GM12878 (cell line): Measurements from ENCODE around the gene IQCH. TPM values are rescaled to one million over a fixed set of nuclear protein-coding genes. Genes with fewer than 3 reads are reported as not detected.

ENCODE experiments used
- ATAC-seq: fragments of 200-7000 bp; cut with Tn5 transposase; 3 replicates; pipeline ENCODE4 v1.9.1; 2020; ENCODE audit warnings: mild to moderate bottlenecking, moderate library complexity
- BruUV-seq: library from RNA; stranded (reverse); fragments of 400-500 nt; replicated peaks from 2 replicates; lab custom pipeline; 2021; lab: Mats Ljungman, UMichigan
- CTCF ChIA-PET: fragments of 300-600 bp; sonication (Branson Sonifier 250); formaldehyde crosslinking; extraction: SDS; loops from one replicate; lab custom pipeline; 2021; ENCODE audit warnings: inconsistent platforms; lab: Yijun Ruan, JAX
- POLR2A ChIA-PET: fragments of 350-600 bp; formaldehyde crosslinking; extraction: SDS; loops from one replicate; lab custom pipeline; 2021; ENCODE audit warnings: inconsistent platforms; lab: Charles Lee
- RAD21 ChIA-PET: fragments of 300-600 bp; sonication (Branson Sonifier 250); formaldehyde crosslinking; loops from one replicate; lab custom pipeline; 2023; ENCODE audit warnings: antibody characterized with exemption; ENCODE audit not compliant: unreplicated experiment; lab: Charles Lee
- SMC1A ChIA-PET: fragments of 300-600 bp; sonication (Branson Sonifier 250); formaldehyde crosslinking; loops from one replicate; lab custom pipeline; 2023; ENCODE audit not compliant: unreplicated experiment, uncharacterized antibody; lab: Charles Lee
- DNase-seq: peaks from one replicate; pipeline ENCODE4 v3.0.0-alpha.2; 2011; ENCODE audit warnings: low read depth, low spot score
- FAIRE-seq: peaks from 3 replicates; lab custom pipeline; 2011; peaks lifted over from hg19 to GRCh38; lab: Jason Lieb, UNC
- H2AFZ ChIP-seq: 2 replicates; pipeline ENCODE4 v1.6.0; 2011; ENCODE audit warnings: low read depth, low read length, control low read depth; ENCODE audit not compliant: control insufficient read depth
- H3K27ac ChIP-seq: 2 replicates; pipeline ENCODE4 v1.5.1; 2011; ENCODE audit warnings: control low read depth; ENCODE audit not compliant: control insufficient read depth, insufficient read depth
- H3K27me3 ChIP-seq, 2 experiments: replicated peaks in 1 of 2; 2 replicates each; pipeline versions ENCODE4 v1.6.0 to v1.6.1; 2011; ENCODE audit warnings: low read length in 1 of 2; ENCODE audit not compliant: control insufficient read depth in 2 of 2, insufficient read depth in 2 of 2
- H3K36me3 ChIP-seq, 2 experiments: 2 replicates each; pipeline ENCODE4 v1.5.1; 2011; ENCODE audit warnings: low read length in 1 of 2; ENCODE audit not compliant: control insufficient read depth in 2 of 2, insufficient read depth in 2 of 2
- H3K4me1 ChIP-seq: 2 replicates; pipeline ENCODE4 v1.6.1; 2011; ENCODE audit warnings: mild to moderate bottlenecking, low read length, moderate library complexity, mixed read lengths; ENCODE audit not compliant: control insufficient read depth, insufficient read depth
- H3K4me2 ChIP-seq: 2 replicates; pipeline ENCODE4 v1.6.0; 2011; ENCODE audit warnings: control low read depth; ENCODE audit not compliant: control insufficient read depth, insufficient read depth
- H3K4me3 ChIP-seq: fragments of 200-600 bp; sonication (generic); 2 replicates; pipeline ENCODE4 v1.5.1; 2016
- H3K79me2 ChIP-seq: 2 replicates; pipeline ENCODE4 v1.6.0; 2011; ENCODE audit warnings: low read length; ENCODE audit not compliant: control insufficient read depth, insufficient read depth
- H3K9ac ChIP-seq: 2 replicates; pipeline ENCODE4 v1.8.0; 2011; ENCODE audit warnings: low read length, control low read depth, mixed read lengths; ENCODE audit not compliant: control insufficient read depth, insufficient read depth
- H3K9me3 ChIP-seq: replicated peaks from 3 replicates; pipeline ENCODE4 v1.5.1; 2011; ENCODE audit warnings: mild to moderate bottlenecking, low read length; ENCODE audit not compliant: control insufficient read depth, insufficient read depth
- H4K20me1 ChIP-seq: 2 replicates; pipeline ENCODE4 v1.6.0; 2011; ENCODE audit not compliant: control insufficient read depth, insufficient read depth
- CEBPZ ChIP-seq: fragments of 150-350 bp; IDR thresholded peaks from 2 replicates; pipeline ENCODE4 v1.6.1; 2016; ENCODE audit warnings: low read depth, low read length
- CREM ChIP-seq: IDR thresholded peaks from 2 replicates; pipeline ENCODE4 v1.6.1; 2014; ENCODE audit warnings: antibody characterized with exemption, low read depth
- FOS ChIP-seq: IDR thresholded peaks from 3 replicates; pipeline ENCODE4 v1.6.1; 2011; ENCODE audit warnings: borderline replicate concordance; ENCODE audit not compliant: insufficient read length; ENCODE audit errors: extremely low read depth
- FOXM1 ChIP-seq: IDR thresholded peaks from 2 replicates; pipeline ENCODE4 v1.6.1; 2012; ENCODE audit warnings: low read depth, mild to moderate bottlenecking, inconsistent platforms, low read length, moderate library complexity
- MXI1 ChIP-seq: fragments of 150-350 bp; IDR thresholded peaks from 2 replicates; pipeline ENCODE4 v1.6.1; 2011; ENCODE audit warnings: low read depth, mild to moderate bottlenecking, inconsistent platforms, low read length, improper control_type of control experiment
- RB1 ChIP-seq: fragments of 450-650 bp; formaldehyde crosslinking; IDR thresholded peaks from 2 replicates; pipeline ENCODE4 v1.6.1; 2017; ENCODE audit warnings: mild to moderate bottlenecking, borderline replicate concordance
- TARDBP ChIP-seq: IDR thresholded peaks from 2 replicates; pipeline ENCODE4 v1.6.1; 2016; ENCODE audit warnings: borderline replicate concordance
- WGBS: methylation state at CpG from one replicate; pipeline ENCODE4 v1.1.6; 2016; ENCODE audit warnings: low lambda C conversion rate; ENCODE audit not compliant: insufficient replicate concordance, insufficient coverage; ENCODE audit errors: missing lambda C conversion rate; 5-methylcytosine and 5-hydroxymethylcytosine counted together
- in situ Hi-C: fragments of 300-500 bp; cut with MboI; formaldehyde crosslinking; loops from 9 replicates; pipeline ENCODE4 v1.14.3; 2018; ENCODE audit warnings: mixed read lengths
- intact Hi-C: fragments of 100-400 bp; cut with micrococcal nuclease; formaldehyde crosslinking; loops from one replicate; pipeline ENCODE4 v1.14.2; 2022; ENCODE audit not compliant: unreplicated experiment
- polyA plus RNA-seq, 11 experiments: library from polyadenylated mRNA; depleted of rRNA in 4 of 11; unstranded in 6 of 11; stranded (reverse) in 5 of 11; fragments of >200 nt; fragmentation: Nextera tagmentation in 4 of 11; fragmentation: Illumina TruSeq in 1 of 11; extraction: Ambion mirVana in 4 of 11; extraction: Trizol in 1 of 11; gene quantifications; 1 replicate in 1 of 11; 2 replicates in 10 of 11; pipeline versions ENCODE4 v1.2.1 to v1.2.3, GENCODE V29; 2011 to 2016; ENCODE audit warnings: inconsistent platforms in 2 of 11, missing spikeins in 2 of 11, low read depth in 1 of 11
- total RNA-seq, 4 experiments: library from RNA; depleted of rRNA in 3 of 4; stranded (reverse); fragments of >200 nt in 3 of 4; fragmentation: Illumina TruSeq in 1 of 4; extraction: Trizol in 1 of 4; gene quantifications; 2 replicates each; pipeline versions ENCODE4 v1.2.1 to v1.2.3, GENCODE V29; 2013 to 2021
- TF ChIP-seq, protein P1 (sequence below): fragments of 450-650 bp; IDR thresholded peaks from 2 replicates; pipeline ENCODE4 v1.6.1; 2017; ENCODE audit warnings: borderline replicate concordance
- TF ChIP-seq, protein P2 (sequence below): fragments of 450-650 bp; IDR thresholded peaks from 2 replicates; pipeline ENCODE4 v1.6.1; 2018; ENCODE audit warnings: mild to moderate bottlenecking, low read depth, moderate library complexity; ENCODE audit not compliant: partially characterized antibody

The IQCH gene
- total and polyA plus RNA-seq, 10 of the 15 experiments (the other 5 are each of a cell fraction or from before 2014, with no cell fraction given), result 0.29 to 1.3 (median 0.99) TPM

GRCh38 chr15:67543348-67543718 lies 288.7 kb downstream of the IQCH start:
- H3K4me1 ChIP-seq, result peaks cover 26% of the 10 kb centered on the region
- intact Hi-C loops, result no loop called here
- H3K4me3 ChIP-seq, result peak overlapping the region; percentile 97
- POLR2A ChIA-PET, result no interaction called here
- H4K20me1 ChIP-seq, result no peaks in the 10 kb centered on the region
- DNase-seq (no peak), ATAC-seq (peak; percentile 1; the same call in 2 of the 3 replicates), FAIRE-seq (no peak)
- 76% methylated on average over 7 of the region's 7 CpGs for WGBS
- SMC1A ChIA-PET, result interaction anchor here (1.0 kb wide), 1 partner anchor 21 kb away, joined by 4 read pairs; no protein-coding TSS in a partner anchor
- H3K36me3 ChIP-seq, result no peaks in the 10 kb centered on the region; a peak in 1 of 4 replicates
- H2AFZ ChIP-seq, result no peak overlapping the region; the same call in 1 of the 2 replicates
- peak overlapping the region; percentile 90 for H3K4me2 ChIP-seq
- H3K9me3 ChIP-seq, result no peaks in the 10 kb centered on the region
- H3K9ac ChIP-seq, result peak overlapping the region; percentile 94
- H3K79me2 ChIP-seq, result peaks cover 16% of the 10 kb centered on the region
- in situ Hi-C loops, result loop anchor here (25.0 kb wide), 1 partner anchor 1269 kb away; the partner anchor contains the start of gene ANP32A
- RAD21 ChIA-PET, result no interaction called here
- H3K27ac ChIP-seq, result peak overlapping the region; percentile 91
- no peaks in the 10 kb centered on the region for H3K27me3 ChIP-seq
- no peak for TF ChIP-seq FOS
- TF ChIP-seq, protein P1, sequence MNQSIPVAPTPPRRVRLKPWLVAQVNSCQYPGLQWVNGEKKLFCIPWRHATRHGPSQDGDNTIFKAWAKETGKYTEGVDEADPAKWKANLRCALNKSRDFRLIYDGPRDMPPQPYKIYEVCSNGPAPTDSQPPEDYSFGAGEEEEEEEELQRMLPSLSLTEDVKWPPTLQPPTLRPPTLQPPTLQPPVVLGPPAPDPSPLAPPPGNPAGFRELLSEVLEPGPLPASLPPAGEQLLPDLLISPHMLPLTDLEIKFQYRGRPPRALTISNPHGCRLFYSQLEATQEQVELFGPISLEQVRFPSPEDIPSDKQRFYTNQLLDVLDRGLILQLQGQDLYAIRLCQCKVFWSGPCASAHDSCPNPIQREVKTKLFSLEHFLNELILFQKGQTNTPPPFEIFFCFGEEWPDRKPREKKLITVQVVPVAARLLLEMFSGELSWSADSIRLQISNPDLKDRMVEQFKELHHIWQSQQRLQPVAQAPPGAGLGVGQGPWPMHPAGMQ, result no peak
- no TSS peak for BruUV-seq
- CTCF ChIA-PET, result no interaction called here

DNA sequence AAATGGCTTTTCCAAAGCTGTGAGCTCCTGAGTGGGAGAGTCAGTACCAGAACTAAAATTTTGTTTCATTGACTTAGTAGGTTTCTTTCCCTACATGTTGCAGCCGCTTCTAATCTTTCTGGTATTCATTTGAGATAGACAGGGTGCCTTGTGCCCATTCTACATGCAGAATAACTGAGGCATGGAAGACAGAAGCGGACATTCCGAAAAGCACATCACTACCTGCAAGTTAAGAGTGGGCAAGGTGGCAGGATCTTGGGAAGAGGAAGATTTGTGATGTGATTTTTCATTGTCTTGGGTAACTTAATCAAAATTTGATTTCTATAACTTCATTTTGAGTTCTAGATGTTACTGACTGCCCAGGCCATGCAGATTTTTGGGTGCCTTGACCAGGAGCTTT lies 289.9 kb downstream of the IQCH start:
- ChIA-PET POLR2A (no interaction called here), CTCF (no interaction called here), SMC1A (interaction anchor here (0.7 to 1.4 kb wide), 6 partner anchors 11 to 227 kb away, joined by 3 to 4 read pairs (median 3); no protein-coding TSS in a partner anchor), RAD21 (no interaction called here)
- H2AFZ ChIP-seq, result no peak overlapping the region
- no peak overlapping the region for H3K9ac ChIP-seq
- BruUV-seq, result no TSS peak
- H3K36me3 ChIP-seq, result no peaks in the 10 kb centered on the region; a peak in 1 of 4 replicates
- no peaks in the 10 kb centered on the region for H3K9me3 ChIP-seq
- in situ Hi-C loops, result loop anchor here (25.0 kb wide), 1 partner anchor 1268 kb away; the partner anchor contains the start of gene ANP32A
- WGBS, result 96% methylated on average over 3 of the region's 3 CpGs
- no peak overlapping the region for H3K27ac ChIP-seq
- no peaks in the 10 kb centered on the region for H3K27me3 ChIP-seq
- intact Hi-C loops, result no loop called here
- FAIRE-seq (no peak), DNase-seq (no peak), ATAC-seq (no peak)
- H3K4me3 ChIP-seq, result no peak overlapping the region
- H3K4me2 ChIP-seq, result peak overlapping the region; percentile 90
- no peaks in the 10 kb centered on the region for H4K20me1 ChIP-seq
- peaks cover 21% of the 10 kb centered on the region for H3K4me1 ChIP-seq
- peaks cover 16% of the 10 kb centered on the region for H3K79me2 ChIP-seq
- no peak for TF ChIP-seq CREM
- no peak for TF ChIP-seq MXI1
- no peak for TF ChIP-seq FOXM1
- TF ChIP-seq TARDBP, result no peak
- TF ChIP-seq, protein P2, sequence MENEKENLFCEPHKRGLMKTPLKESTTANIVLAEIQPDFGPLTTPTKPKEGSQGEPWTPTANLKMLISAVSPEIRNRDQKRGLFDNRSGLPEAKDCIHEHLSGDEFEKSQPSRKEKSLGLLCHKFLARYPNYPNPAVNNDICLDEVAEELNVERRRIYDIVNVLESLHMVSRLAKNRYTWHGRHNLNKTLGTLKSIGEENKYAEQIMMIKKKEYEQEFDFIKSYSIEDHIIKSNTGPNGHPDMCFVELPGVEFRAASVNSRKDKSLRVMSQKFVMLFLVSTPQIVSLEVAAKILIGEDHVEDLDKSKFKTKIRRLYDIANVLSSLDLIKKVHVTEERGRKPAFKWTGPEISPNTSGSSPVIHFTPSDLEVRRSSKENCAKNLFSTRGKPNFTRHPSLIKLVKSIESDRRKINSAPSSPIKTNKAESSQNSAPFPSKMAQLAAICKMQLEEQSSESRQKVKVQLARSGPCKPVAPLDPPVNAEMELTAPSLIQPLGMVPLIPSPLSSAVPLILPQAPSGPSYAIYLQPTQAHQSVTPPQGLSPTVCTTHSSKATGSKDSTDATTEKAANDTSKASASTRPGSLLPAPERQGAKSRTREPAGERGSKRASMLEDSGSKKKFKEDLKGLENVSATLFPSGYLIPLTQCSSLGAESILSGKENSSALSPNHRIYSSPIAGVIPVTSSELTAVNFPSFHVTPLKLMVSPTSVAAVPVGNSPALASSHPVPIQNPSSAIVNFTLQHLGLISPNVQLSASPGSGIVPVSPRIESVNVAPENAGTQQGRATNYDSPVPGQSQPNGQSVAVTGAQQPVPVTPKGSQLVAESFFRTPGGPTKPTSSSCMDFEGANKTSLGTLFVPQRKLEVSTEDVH, result no peak
- TF ChIP-seq CEBPZ, result no peak
- no peak for TF ChIP-seq RB1
